ENCODE results near the gene GALNT7.

The GALNT7 gene

GRCh38 chr4:173223743-173224142 lies 55.1 kb downstream of the GALNT7 start:
- Histone ChIP-seq H3K36me3 (replicated peaks) (no peaks in the 10 kb centered on the region), H3K27ac (no peak overlapping the region), H3K27me3 (replicated peaks) (no peaks in the 10 kb centered on the region), H3K4me3 (ENCODE audit: low read depth, low read length) (no peak overlapping the region)
- in situ Hi-C loops (cut with HindIII; ENCODE audit: low pct_ligation_motif_present, low sequenced_read_pairs): no loop called here
- TF ChIP-seq, protein P1, sequence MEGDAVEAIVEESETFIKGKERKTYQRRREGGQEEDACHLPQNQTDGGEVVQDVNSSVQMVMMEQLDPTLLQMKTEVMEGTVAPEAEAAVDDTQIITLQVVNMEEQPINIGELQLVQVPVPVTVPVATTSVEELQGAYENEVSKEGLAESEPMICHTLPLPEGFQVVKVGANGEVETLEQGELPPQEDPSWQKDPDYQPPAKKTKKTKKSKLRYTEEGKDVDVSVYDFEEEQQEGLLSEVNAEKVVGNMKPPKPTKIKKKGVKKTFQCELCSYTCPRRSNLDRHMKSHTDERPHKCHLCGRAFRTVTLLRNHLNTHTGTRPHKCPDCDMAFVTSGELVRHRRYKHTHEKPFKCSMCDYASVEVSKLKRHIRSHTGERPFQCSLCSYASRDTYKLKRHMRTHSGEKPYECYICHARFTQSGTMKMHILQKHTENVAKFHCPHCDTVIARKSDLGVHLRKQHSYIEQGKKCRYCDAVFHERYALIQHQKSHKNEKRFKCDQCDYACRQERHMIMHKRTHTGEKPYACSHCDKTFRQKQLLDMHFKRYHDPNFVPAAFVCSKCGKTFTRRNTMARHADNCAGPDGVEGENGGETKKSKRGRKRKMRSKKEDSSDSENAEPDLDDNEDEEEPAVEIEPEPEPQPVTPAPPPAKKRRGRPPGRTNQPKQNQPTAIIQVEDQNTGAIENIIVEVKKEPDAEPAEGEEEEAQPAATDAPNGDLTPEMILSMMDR (IDR thresholded peaks at IDR 0.05; ENCODE audit: low read depth, low read length, missing control alignments): no peak
- DNase-seq: no peak

DNA sequence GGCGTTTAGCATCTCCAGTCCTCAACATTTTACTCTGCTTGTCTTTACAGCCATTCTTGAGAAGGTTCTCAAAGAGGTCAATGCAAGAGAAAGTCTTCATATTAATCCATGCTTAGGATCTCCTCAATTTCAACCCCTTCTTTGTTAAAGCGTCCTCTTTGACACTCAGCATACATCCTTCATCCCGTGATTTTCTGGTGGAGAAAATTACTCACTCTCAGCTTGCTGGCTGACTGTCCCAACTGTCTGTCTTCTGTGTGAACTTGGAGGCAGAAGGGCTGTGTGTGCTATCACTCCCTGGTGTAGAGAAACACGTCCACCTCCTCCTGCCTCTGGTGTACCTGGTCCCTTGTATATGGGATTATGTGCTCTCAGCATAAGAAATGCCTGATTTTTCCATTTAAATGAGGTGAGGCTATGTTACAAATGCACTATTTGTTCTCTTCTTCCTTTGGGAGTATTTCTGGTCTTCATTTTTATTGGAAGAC lies 57.8 kb downstream of the GALNT7 start:
- TF ChIP-seq, protein P1 (IDR thresholded peaks at IDR 0.05; ENCODE audit: low read depth, low read length, missing control alignments): no peak
- in situ Hi-C loops (cut with HindIII; ENCODE audit: low pct_ligation_motif_present, low sequenced_read_pairs): no loop called here
- DNase-seq: no peak
- H3K4me3 ChIP-seq (ENCODE audit: low read depth, low read length): no peak overlapping the region
- H3K27ac ChIP-seq: no peak overlapping the region
- H3K27me3 ChIP-seq (replicated peaks): no peaks in the 10 kb centered on the region
- no peaks in the 10 kb centered on the region for H3K36me3 ChIP-seq (replicated peaks)

GRCh38 chr4:173227756-173228155 lies 59.1 kb downstream of the GALNT7 start:
- in situ Hi-C loops (cut with HindIII; ENCODE audit: low pct_ligation_motif_present, low sequenced_read_pairs): no loop called here

DNA sequence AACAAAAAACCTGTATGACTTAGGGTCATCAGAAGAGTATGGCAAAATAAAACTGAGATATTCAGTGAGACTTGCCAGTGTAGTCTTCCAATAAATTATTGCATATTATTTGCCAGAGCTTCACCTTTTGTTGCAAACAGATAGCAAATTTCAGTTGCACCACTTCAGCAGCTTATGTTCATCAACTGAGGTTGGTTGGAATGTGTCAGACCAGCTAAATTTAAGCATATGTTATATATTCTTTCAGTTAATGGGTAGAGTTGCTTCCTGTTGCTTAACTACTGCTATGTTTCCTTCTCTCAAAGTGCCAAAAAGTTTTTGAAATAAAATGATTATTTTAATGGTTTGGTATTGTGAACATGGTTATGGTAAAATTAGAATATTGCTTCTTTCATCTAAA lies 61.5 kb downstream of the GALNT7 start:
- TF ChIP-seq, protein P1 (IDR thresholded peaks at IDR 0.05; ENCODE audit: low read depth, low read length, missing control alignments): no peak
- in situ Hi-C loops (cut with HindIII; ENCODE audit: low pct_ligation_motif_present, low sequenced_read_pairs): no loop called here
- no peak overlapping the region for H3K27ac ChIP-seq

More at GRCh38 chr4:173227756-173228155, 59.1 kb downstream of the GALNT7 start:
- H3K4me3 ChIP-seq (ENCODE audit: low read depth, low read length): no peak overlapping the region
- H3K36me3 ChIP-seq (replicated peaks): no peaks in the 10 kb centered on the region
- H3K27ac ChIP-seq: no peak overlapping the region
- DNase-seq: no peak
- H3K27me3 ChIP-seq (replicated peaks): no peaks in the 10 kb centered on the region
- TF ChIP-seq, protein P1 (IDR thresholded peaks at IDR 0.05; ENCODE audit: low read depth, low read length, missing control alignments): no peak

GRCh38 chr4:173231916-173232315 lies 63.3 kb downstream of the GALNT7 start:
- no peaks in the 10 kb centered on the region for H3K27me3 ChIP-seq (replicated peaks)
- no peak for DNase-seq
- no peak overlapping the region for H3K4me3 ChIP-seq (ENCODE audit: low read depth, low read length)
- H3K36me3 ChIP-seq (replicated peaks): no peaks in the 10 kb centered on the region
- H3K27ac ChIP-seq: no peak overlapping the region
- TF ChIP-seq, protein P1 (IDR thresholded peaks at IDR 0.05; ENCODE audit: low read depth, low read length, missing control alignments): peak; percentile 51
- in situ Hi-C loops (cut with HindIII; ENCODE audit: low pct_ligation_motif_present, low sequenced_read_pairs): no loop called here

More for the DNA sequence above, 61.5 kb downstream of the GALNT7 start:
- H3K36me3 ChIP-seq (replicated peaks): no peaks in the 10 kb centered on the region
- no peak for DNase-seq
- H3K27me3 ChIP-seq (replicated peaks): no peaks in the 10 kb centered on the region
- no peak overlapping the region for H3K4me3 ChIP-seq (ENCODE audit: low read depth, low read length)

- Histone ChIP-seq H3K4me3 (ENCODE audit: low read depth, low read length) (no peak overlapping the region), H3K36me3 (replicated peaks) (no peaks in the 10 kb centered on the region), H3K27ac (no peak overlapping the region), H3K27me3 (replicated peaks) (no peaks in the 10 kb centered on the region)
- in situ Hi-C loops (cut with HindIII; ENCODE audit: low pct_ligation_motif_present, low sequenced_read_pairs): no loop called here
- TF ChIP-seq, protein P1 (IDR thresholded peaks at IDR 0.05; ENCODE audit: low read depth, low read length, missing control alignments): no peak
- DNase-seq: no peak
These were observed 65.2 kb downstream of the GALNT7 start for GRCh38 chr4:173233857-173234256.

Data from brain microvascular endothelial cell (primary cell).